Stimulated activated CD4-positive, alpha-beta T cell treated with anti-CD3 and anti-CD28 coated beads, Interleukin-1b, Interleukin-23, amount 100 ng/mL, for 24 hours (primary cell): ENCODE results near the gene KCNMA1.
"Not testable (repeated sequence)": the region's sequence is repeated elsewhere in the genome, so short reads cannot be mapped to it uniquely, and the experiment has no call there.

Source experiments
- DNase-seq, 4 experiments: peaks; one replicate each; pipeline ENCODE4 v3.0.0-alpha.2; 2020; ENCODE audit warnings: low read depth in 4 of 4, low spot score in 1 of 4

KCNMA1 gene

DNA sequence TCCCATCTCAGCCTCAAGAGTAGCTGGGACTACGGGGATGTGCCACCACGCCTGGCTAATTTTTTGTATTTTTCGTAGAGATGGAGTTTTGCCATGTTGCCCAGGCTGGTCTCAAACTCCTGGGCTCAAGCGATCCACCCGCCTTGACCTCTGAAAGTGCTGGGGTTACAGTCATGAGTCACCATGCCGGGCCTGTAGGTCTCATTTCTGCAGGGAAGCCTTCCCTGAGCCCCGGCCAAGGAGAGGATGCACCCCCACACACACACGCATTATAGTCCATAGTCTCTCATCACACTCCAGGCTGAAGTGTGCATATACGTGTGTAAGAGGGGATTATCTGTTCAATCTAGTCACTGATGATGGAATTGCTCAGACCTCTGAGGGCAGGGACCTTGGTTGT, 29.3 kb downstream of the KCNMA1 start:
- DNase-seq = no peak

DNA sequence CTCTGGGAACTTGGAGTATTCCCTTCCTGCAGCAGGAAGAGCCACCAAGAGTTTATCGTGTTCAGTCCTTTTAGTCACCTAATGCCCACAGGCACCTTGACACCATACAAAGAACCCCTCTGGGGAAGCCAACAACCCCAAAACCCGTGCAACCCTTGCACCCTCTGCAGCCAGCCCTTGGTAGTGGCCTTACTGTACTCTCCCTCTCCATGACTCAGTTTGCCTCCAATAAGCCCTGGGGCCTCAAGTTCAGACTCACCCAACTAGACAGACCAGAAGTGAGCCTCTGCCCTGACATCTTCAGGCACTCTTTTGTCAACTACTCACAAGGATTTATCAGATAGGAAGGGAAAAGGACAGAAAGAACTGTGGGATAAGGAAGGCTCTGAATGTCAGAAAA, 30.9 kb downstream of the KCNMA1 start:
- DNase-seq = no peak

DNA sequence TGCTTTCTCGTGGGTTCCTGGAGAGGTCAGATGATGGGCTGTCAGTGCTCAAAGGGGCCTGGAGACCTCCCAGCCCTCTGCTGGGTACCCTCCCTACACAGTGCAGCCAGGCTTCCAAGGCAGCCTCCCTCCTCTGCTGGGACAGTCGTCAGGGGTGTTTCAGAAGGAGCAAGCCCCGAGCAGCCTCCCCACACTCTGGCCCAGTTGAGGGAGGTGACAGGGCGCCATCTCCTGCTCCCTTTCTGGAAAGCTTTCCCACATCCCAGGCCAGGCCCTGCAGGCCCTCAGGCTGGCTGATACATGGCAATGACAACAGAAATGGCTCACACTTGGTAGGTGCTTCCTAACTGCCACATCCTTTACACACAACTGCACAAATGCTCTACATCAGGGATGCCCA, 32.1 kb downstream of the KCNMA1 start:
- DNase-seq = no peak

DNA sequence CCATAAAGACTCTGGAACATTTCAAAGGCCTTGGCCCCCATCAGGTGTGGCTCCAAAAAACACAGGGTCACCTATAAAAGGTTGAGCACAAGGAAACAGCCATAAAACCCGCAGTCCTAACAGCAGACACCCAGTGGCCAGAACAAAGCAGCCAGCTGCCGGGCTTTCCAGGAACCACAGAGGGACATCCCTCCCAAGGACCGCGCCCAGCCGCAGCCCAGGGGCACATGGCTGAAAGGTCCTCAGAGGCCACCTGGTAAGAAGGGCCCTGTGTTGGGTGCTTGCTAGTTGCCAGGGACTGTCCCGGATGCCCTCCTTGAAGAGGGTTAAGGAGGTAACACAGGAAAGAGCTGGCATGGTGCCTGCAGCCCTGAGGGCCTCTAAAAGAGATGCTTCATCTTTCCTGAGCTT, 32.7 kb downstream of the KCNMA1 start:
- no peak for DNase-seq

- DNase-seq = no peak
These were observed 33.5 kb downstream of the KCNMA1 start for GRCh38 chr10:77604063-77604462.

DNA sequence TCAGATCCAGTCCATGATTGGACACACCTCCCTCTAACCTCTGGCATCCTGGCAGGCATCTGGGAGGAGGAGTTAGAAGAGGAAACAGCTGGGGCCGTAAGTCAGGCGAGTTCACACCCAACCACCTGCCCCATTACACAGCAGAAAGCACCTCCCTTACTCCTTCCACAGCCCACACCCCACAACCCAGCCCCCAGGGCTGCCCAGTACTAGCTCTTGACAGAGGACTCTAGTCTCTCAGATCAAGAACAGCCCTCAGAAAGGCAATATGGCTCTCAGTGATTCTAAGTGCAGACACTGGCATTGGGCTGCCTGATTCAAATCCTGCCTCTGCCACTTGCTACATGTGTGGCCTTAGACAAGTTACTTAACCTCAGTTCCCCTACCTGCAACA, 34.1 kb downstream of the KCNMA1 start:
- DNase-seq = no peak

GRCh38 chr10:77602913-77603533, 34.6 kb downstream of the KCNMA1 start:
- no peak for DNase-seq

DNA sequence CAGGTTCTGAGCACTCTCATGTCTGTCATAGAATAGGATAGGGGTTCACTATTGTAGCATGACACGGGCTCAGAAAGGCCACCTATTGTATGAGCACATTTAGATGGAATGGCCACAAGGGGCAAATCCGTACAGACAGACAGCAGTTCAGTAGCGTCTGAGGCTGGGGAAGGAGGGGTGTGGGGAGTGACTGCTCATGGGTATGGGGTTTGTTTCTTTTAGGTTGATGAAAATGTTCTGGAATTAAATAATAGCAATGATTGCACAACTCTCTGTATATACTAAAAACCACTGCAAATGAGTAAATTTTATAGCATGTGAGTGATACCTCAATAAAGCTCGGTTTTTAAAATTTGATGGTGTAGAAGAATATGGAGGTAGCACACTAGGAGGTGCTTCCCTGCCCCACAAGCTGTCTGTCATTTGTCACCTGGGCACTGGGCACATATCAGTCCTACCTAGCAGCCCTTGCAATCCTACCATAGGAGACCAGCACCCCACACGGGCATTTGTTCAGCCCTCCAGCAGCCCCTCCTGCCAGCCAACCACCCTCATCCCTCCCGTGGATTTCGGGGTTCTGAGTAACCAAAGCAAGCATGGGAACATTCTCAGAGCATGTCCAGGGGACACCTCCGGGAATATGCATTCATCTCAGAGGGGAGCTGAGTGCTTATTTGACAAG, 35.2 kb downstream of the KCNMA1 start:
- no peak for DNase-seq

GRCh38 chr10:77601488-77601887, 36.1 kb downstream of the KCNMA1 start:
- no peak for DNase-seq

DNA sequence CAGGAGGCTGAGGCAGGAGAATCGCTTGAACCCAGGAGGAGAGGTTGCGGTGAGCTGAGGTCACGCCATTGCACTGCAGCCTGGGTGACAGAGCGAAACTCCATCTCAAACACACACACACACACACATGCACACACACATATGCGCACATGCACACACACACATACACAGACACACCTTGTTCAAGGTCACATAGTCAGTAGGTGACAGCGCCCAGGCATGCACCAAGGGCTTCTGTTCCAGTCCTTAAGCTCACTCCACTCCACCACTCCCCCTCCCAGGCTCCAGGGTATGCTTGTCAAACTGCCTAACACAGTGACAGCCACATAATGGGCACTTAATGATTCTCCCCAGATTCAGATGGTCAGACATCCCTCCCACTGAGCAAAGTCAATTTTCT, 37.0 kb downstream of the KCNMA1 start:
- DNase-seq = no peak

DNA sequence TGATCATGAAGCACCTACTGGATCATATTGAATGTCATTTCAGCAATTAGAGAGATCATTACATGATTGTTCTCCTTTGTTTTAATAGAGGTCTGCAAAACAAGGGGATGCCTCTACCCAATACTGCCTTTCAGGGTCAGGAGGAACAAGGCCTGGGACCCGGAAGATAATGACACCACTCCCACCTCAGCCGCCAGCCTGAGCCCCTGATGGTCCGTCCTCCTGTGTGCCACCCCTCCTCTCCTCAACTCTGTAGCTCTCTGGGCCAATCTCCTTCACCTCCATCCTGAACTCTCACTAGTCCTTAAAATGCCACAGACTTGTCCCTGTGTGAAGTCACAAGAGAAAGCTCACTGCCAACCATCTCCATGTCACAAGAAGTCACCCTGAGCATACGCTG, 38.0 kb downstream of the KCNMA1 start:
- no peak for DNase-seq

DNA sequence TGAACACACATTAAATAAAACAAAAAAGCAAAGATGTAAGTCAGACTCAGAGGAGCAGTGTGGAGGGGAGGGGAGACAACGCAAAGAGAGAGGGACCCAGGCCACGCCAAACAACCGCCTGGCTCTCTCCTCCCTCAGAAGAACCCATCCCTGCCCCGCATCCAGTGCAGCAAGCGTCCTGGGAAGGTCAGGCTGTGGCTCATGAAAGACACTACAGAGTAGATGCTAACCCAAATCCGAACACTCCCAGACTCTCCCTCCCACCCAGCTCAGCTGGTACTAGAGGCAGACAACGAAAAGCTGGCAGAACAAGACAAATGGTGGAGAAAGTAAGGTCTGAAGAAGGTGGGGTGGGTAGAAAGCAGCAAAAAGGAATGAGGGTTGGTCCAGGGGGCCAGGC, 39.0 kb downstream of the KCNMA1 start:
- DNase-seq = no peak

- DNase-seq = no peak
These were observed 40.0 kb downstream of the KCNMA1 start for GRCh38 chr10:77597560-77597959.

DNA sequence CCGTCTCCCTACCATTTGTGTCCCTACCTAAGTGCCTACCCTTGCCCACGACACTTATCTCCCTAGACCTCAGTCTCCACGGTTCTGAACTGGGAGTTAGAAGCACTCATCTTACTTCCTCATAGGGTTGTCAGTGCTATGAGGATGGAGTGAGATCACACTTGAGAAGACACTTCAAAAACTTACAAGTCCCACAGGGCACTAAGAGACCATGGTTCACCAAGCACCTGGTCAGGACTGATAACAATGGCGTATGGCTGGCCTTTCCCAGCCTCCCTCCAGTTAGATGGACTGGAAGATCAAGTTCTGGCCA, 43.2 kb downstream of the KCNMA1 start:
- DNase-seq = no peak

DNA sequence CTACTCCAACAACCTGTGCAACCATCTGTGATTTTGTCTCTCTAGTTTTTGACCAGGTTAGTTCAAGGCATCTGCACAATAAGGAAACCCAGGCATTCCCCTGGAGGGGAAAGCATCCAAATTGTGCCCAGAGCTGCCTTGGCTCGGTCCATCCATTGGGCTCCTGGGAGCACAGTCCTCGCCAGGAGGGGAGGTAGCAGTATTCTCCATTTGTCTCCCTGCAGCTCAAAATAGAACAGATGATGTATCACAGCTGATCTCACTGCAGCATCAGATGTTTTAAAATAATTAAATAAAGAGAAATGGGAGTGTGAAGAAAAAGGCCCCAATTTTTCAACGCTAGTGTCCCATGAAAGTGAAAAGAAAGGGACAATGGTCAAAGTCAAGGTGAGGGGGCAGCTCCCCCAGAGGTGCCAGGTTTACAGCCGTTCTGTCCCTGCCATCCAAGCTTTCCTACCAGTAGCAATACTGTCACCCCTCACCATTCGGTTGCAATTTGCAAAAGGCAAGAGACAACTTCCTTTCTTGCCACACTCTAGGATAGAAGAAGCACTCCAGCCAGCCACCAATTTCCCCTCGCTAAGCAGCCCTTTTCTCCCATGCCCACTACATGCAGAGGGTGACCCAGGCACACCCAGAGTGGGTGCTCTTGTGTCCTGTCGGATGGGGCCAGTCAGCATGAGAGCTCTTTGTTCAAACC, 43.7 kb downstream of the KCNMA1 start:
- no peak for DNase-seq

DNA sequence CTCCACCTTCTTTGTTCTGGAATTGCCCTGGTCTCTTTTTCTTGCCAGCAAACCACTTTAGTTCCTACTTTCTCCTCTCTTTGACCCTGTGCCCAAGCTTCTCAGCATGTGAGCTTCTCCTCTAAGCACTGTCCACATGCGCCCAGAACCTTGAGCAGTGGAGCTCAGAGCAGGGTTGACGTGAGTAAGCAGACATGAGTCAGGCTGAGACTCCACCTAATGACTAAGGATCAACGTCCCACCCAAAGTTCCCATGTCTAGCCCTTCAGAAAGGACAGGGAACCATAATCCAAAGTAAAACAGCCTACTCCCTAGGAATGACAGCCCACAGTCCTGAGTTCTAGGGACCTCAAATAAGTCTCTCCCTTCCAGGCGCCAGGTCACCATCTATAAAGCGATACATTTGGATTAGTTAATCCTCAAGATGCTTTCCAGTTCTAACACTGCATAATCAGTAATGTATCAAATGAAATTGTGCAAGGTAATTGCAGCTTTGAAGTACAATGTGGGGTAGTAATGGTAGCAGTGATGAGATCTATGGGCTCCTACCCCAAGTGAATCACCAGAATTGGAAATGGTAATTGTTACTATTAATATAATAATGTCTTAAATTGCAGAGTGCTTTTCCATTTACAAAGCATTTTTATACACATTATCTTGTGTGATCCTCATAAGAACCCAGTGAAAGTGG, 44.5 kb downstream of the KCNMA1 start:
- DNase-seq = no peak

- no peak for DNase-seq
These were observed 45.1 kb downstream of the KCNMA1 start for GRCh38 chr10:77592510-77592909.

DNA sequence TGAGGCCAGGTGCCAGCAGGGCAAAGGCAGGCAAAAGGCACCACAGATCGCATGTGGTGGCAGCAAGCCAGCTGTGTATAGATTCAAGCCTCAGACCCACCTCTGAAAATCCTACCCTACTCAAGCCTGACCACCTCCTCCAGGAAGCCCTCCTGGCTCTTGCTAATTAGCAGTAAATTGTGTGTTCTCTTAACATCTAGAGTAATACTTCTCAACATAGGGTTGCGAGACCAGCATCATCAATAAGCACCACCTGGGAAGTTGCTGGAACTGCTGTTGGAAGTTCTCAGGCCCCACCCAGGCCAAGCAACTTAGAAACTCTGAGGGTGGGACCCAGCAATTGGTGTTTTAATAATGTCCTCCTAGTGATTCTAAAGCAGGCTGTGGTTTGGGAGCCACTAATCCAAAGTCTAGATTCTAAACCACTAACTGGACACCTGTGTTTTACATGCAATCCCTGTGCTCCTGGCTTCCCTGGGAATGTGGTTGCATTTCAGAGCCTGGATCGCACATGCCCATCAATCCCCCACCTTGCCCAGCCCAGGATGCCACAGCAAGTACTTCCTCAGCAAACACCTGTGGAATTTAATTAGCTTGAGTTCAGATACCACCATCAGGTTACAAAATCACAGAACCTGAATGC, 46.2 kb downstream of the KCNMA1 start:
- DNase-seq = no peak

DNA sequence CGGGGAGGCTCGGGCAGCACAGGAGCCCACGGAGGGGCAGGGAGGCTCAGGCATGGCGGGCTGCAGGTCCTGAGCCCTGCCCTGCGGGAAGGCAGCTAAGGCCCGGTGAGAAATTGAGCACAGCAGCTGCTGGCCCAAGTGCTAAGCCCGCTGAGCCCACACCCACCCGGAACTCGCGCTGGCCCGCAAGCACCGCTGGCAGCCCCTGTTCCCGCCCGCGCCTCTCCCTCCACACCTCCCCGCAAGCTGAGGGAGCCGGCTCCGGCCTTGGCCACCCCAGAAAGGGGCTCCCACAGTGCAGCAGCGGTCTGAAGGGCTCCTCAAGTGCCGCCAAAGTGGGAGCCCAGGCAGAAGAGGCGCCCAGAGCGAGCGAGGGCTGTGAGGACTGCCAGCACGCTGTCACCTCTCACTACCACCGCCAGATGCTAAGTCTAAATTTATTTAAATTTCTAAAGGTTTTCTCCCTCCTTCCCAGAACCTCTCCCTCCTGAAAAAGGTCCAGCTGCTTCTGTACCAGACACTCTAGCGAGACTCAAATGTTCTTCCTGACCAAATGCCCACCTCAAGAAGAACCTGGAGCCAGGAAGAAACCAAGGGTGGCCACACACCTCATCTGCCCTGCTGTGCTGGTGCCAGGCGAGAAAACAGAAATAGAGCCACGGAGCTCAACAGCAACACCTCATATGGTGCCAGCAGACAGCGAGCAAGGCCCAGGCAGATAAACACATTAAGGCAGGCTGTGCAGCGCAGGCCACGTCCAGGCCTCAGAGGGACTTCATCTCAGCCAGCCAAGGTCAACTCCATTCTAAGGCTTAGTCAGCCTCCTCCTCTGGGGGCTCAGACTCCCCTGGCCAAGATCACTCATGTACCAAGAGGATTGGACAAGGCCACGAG, 47.0 kb downstream of the KCNMA1 start:
- no peak for DNase-seq

DNA sequence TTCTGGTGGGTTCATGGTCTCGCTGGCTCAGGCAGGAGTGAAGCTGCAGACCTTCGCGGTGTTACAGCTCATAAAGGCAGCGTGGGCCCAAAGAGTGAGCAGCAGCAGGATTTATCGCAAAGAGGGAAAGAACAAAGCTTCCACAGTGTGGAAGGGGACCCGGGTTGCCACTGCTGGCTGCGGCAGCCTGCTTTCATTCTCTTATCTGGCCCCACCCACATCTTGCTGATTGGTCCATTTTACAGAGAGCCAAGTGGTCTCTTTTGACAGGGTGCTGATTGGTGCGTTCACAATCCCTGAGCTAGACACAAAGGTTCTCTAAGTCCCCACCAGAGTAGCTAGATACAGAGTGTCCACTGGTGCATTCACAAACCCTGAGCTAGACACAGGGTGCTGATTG, 47.9 kb downstream of the KCNMA1 start:
- DNase-seq = not testable (repeated sequence)

DNA sequence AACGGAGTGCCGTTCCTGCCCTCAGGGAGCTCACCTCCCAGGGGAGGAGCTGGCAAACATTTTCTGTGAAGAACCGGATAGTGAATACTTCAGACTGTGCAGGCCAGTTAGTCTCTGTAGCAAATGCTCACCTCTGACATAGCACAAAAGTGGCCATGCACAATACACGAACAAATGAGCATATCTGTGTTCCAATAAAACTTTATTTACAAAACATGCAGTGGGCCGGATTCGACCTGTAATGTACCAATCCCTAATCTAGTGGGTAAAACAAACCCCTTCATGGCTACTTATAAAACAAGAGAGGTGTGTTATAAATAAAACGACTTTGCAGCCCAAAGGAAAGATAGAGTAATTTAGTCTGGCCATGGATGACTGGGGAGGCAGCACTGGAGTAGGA, 48.7 kb downstream of the KCNMA1 start:
- no peak for DNase-seq
